GM18519 (cell line): ENCODE results near the gene EXOG.
"Not testable (repeated sequence)": the region's sequence is repeated elsewhere in the genome, so short reads cannot be mapped to it uniquely, and the experiment has no call there.

ENCODE experiments used
- ATAC-seq: cut with Tn5 transposase; IDR thresholded peaks from one replicate; pipeline ENCODE4 v1.9.1; 2021; ENCODE audit warnings: mild to moderate bottlenecking, moderate library complexity; ENCODE audit not compliant: unreplicated experiment, low FRiP score

The EXOG gene

DNA sequence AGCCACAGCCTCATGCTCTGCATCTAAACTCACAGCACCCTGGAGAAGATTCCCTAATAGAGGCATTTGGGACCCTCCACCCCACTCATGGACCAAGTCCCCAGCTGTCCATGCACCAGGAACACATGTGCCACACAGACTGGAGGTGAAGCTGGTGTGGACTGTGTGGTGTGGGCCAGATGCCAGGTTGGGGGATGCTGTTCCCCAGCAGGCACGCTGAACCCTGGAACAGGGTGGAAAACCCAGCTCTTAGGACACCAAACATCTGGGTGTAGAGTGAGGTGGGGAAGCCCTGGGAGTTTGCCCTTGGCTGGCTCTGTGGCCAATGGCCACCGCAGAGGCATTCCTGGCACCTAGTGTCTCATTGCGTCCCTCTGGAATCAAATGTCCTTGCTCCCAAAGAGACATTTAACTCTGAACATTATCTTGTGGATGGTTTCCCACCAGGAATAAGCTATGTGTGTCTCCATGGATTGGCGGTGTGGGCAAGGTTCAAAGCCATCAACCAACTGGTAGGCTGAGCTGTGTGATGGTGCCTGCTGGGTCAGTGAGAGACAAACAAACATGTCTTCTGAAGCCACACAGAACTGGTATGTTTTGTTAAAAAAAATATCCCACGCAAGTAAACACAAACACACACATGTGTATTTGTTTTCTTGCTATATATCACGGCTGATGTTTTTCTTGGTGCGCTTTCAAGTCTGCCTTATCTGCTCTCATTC lies 65.0 kb downstream of the EXOG start:
- ATAC-seq, result no peak

DNA sequence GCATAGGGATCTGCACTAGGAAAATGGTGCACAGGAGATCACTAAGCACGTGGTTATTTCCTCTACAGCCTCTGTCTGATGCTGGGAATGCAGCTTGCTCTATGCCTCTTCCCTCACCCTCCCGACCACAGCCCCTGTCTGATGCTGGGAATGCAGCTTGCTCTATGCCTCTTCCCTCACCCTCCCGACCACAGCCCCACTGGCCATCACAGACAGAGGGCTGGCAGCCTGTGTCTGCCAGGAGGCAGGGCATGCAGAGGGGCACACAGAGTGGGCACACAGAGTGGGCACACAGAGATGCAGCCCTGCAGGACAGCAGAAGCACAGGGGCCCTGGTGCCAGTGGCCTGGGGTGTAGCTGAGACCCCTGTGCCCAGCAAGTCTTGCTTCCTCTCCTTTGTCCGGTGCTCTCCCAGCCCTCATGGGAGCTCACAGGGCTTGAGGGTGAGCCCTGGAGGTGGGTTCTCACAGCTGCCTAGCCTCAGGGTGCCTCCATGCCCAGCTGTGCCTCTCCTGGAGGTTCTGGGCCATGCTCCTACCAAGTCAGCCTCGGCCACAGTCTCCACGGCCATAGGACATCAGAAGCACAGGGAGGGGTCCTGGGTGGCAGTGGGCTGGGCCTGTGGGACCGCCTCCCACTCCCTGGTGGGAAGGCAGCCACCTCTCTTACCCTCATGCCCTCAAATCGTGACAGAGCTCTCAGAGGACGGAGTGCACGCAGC lies 65.8 kb downstream of the EXOG start:
- ATAC-seq, result no peak

DNA sequence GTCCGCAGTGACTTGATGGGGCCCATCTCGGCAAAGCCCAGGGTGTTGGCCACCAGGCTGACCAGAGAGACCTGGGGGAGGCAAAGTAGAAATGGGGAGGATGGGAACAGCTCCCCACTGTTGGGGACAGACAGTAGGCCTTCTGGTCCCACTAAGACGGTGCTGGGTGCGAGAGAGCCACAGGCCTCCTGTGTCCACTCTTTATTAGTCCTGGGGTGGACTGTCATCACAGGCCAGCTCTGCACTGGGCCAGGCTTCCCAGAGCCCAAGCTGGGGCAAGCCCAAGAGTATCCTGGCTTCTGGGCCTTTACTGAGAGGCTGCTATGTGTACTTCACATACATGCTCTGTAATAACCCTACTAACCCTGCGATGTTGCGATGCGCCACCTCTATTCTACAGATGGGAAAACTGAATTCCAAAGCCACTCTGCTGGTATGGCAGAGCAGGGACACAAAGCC lies 66.4 kb downstream of the EXOG start:
- no peak for ATAC-seq

DNA sequence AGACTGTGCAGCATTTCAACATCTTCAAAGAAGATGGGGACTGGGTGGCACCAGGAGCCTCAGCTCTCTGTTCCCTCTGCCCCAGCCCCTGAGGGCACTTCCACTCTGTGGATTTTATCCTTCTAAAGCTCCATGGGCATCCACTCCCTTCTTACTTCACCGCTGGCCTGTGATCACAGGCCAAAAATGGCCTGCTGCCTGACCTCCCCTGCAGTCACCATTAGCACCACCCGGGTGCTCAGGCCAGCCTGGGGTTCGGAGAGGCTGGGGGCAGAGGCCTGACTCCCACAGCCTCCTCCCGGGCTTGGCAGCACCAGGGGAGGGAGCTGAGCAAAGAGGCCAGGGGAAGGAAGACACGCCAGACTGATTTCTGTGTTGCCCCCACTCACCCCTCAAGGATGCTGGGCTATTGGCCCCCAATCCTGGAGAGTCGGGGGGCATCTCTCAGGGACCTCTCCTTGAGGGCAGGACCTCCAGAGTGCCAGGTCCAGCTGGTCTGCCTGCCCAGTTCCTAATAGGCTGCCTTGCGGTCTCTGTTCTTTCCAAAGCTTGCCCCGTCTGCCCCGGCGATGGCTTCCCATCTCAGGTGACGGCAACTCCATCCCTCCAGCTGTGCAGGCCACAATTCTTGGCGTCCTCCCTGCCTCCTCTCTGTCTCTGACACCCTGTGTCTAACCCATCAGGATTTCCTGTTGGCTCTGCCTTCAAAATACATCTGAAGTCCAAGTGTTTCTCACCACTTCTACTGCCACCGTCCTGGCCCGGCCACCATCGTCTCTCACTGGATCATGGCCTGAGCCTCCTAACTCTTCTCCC lies 67.1 kb downstream of the EXOG start:
- ATAC-seq, result no peak

DNA sequence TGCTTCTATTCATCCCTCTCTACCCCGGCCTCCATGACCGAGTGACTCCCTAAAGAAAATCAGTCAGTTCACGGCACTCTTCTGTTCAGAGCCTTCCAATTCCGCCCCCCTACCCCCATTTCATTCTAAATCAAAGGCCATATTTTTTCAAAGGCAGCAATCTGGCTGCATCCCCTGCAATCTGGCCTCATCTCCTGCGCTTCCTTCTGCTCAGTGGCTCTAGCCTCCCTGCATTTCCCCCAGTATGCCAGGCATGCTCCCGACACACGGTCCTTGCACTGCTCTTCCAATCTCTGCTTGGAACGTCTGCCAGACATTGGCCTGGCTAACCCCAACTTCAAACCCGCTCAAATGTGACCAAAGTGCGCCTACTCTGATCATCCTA lies 67.7 kb downstream of the EXOG start:
- ATAC-seq, result no peak

DNA sequence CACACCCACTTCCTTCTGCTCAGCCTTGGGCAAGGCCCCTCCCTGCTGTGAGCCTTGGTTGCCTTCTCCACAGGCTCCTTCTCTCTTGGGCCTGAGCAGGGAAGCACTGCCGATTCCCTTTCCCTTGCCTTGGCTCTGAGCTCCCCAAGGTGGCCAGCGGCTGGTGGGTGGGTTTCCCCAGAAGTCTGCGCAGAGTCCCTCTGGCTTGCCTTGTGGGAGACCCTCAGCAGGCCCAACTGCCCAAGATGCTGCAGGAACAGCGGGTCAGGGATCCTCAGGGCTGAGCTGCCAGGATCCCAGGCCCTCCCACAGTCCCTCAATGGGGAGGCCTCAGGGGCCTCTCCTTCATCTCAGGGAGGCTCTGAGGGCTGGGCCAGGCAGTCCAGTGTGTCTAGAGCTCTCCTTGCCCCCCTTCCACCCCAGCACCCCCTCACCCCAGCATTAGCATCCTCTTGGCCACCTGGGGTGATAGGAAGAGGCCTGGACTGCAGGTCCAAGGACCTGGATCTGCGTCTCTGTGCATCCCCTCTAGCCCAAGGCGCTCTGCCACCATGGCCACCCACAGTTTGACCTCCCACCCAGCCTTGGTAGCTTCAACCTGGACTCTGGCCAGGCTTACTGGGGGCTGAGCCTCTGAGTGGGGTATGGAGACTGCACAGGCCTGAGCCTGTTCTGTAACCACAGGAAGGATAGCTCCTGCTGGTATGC lies 68.6 kb downstream of the EXOG start:
- no peak for ATAC-seq

DNA sequence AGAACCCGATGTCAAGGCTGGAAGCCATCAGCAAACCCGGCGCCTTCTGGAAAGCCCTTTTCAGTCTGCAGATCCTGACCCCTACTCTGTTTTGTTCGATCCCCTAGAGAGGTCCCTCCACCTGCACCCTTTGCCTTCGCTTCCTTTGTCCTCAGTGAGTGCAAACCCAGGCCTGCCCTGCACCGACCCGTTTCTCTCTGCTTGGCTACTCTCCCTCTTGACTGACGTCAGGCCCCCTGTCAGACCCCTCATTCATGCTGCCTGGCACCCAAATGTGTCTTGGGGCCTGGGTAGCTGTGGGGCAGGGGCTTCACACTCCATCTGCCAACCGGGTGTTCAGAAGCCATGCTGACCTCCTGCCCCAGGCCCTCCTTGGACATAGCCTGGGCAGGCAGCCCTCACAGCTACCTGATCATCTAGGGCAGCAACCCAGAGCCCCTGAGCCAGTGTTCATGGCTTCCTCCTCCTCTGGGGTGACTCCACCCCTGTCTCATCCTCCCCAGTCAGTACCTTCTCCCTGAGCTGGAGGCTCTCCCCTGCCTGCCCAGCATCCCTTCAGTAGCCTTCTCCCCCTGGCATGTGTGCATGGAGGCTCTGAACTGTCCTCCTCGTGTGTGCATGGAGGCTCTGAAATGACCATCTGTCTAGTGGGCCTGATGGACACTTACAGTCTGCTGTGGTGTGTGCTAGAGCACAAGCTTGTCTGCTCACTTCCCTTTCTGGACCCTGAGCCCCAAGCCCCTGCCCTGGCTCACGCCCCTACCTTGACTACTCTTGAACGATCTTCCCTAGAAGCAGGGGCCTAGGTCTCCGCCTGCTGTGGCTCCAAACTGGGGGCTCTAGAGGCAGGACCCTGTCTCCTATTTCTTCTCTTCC lies 69.4 kb downstream of the EXOG start:
- no peak for ATAC-seq

DNA sequence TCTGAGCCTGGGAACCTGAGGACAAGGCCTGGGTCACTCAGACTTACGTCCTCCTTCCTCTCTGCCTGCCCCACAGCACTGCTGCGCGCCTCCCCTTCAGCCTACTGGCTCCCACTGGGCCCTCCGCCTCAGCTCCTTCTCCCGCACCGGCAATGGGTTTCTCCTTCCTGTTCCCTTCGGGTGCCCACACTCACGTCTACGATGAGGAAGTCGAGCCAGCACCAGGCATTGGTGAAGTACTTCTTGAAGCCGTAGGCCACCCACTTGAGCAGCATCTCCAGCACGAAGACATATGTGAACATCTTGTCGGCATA lies 70.0 kb downstream of the EXOG start:
- ATAC-seq, result no peak

DNA sequence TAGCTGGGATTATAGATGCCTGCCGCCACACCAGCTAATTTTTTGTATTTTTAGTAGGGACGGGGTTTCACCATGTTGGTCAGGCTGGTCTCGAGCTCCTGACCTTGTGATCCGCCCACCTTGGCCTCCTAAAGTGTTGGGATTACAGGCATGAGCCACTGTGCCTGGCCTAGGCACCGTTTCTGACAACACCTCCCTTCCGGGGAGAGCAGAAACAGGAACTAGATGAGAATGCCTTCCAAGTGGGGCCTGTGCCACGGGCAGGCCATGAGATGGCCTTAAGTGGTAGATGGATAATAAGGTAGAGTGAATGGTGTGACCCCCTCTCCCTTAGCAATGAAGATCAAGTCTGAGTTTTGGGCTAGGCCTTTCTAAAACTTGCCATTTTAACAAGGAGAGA lies 70.7 kb downstream of the EXOG start:
- not testable (repeated sequence) for ATAC-seq

DNA sequence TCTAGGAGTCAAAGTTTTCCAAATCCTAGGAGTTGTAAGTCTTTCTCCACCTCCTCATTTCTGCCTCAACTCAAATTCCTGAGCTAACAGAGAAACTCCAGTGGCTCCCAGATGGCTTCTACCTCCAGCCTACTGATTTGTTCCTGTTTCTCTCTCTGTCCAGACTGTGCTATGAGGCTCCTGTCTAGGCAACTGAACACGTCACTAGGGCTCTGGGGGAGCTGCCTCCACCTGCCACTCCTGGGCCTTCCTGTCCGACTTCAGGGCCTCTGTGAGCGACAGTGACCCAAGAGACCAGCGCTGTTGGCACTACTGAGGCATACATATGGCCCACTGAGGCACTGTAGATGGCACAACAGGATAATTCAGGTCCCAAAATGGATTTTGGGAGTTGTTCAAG lies 71.4 kb downstream of the EXOG start:
- no peak for ATAC-seq

DNA sequence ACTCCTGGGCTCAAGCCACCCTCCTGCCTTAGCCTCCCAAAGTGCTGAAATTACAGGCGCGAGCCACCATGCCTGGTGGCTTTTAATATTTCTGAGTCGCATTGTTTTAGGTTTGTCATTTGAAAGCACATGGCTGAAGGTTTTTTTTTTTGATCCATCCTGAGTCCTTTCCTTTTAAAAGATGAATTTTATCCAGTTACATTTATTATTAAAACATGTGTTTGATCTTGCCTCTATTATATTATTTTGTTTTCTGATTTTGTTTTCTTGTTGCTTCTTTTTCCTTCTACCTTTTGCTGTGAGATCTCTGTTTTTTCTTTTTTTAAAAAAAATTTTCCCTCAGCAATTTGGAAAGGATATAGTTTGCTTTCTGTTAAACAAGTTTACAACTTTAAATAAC lies 77.0 kb downstream of the EXOG start:
- no peak for ATAC-seq

DNA sequence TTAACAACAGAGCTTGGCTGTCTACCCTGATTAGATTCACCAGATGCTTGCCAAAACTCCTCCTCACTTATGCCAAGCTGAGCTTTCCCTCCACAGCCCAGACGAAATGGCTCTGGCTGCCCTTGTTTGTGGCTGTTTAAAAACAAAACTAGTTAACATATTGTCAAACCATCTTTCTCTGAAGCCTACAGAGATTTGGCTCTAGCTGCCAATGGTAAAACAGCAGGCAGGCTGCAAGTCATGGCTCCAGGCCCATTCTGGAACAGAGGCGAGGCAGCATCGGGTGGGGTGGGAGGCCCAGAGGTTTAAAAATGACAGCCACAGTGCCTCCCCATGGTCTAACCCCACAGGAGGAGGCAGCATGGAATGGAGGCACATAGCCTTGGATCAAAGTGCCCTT lies 77.4 kb downstream of the EXOG start:
- ATAC-seq, result no peak

DNA sequence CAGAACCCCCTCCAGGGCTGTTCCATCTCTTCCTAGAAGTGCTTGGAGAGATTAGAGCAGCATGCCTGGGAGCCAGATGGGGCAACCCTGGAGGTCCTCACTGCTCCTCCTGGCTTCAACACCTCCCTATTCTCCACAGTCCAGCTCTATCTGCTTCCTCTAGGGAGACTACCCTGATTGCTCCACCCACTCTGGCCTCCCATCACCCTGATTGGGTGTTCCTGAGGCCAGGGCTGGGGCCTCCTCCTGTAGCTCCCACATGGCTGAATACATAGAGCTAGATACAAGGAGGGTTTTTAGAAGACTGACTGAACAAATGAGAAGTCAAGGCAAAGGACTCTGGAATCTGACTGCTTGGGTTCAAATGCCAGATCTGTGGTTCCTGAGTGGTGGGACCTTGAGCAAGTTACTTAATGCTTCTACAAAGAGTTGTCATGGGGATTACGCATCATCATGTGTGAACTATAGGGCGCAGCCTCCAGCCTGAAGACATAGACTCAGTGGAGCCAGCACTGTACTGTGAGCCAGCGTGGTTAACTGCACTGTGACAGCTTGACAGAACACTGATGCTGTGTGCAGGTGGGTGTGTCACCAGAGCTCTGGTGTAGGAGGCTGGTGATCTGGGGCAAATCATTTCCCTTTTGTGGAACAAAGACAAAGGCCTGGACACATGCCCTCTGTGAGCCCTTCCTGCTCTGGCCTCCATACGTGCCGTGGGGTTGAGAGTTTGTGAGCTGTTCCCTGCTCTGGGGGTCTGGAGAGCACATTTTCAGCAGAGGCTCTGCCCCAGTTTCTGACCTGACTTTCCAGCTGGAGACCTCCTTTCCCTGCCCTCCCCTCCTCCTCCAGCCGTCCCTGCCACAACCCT lies 78.5 kb downstream of the EXOG start:
- ATAC-seq, result no peak

DNA sequence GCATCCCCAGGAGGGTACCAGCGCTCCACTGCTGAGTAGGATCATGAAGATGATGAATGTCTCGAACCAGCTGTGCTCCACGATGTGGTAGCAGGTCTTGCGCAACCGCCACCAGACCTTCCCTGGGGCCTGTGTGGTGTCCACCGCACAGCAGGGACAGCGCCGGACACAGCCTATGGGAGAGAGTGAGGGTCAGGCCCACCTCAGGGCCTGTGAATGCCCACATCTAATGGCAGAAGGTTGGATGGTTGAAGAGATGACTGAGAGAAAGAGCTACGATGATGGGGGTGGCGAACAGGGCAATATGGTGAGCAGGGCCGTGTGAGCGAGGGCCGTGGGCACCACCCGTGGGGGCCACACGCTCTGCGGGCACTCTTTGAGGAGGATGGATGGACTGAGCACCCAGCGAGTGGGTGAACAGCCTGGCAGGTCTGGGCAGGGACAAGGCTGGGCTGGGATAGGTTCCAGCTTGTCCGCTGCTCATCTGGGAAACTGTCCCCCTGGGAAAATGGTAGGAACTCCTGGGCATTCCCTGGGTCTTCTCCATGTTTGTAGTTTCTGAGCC lies 79.2 kb downstream of the EXOG start:
- no peak for ATAC-seq
